OCI-LY7 (cell line): ENCODE measurements around the gene LSM5. TPM values are rescaled to one million over a fixed set of nuclear protein-coding genes. Genes with fewer than 3 reads are reported as not detected.

Experiments used
- BruUV-seq: library from RNA; stranded (reverse); fragments of 400-500 nt; replicated peaks from 2 replicates; lab custom pipeline; 2021; lab: Mats Ljungman, UMichigan
- CTCF ChIA-PET: fragments of 300-600 bp; sonication (Branson Sonifier 250); formaldehyde crosslinking; loops from one replicate; lab custom pipeline; 2022; ENCODE audit warnings: antibody characterized with exemption; ENCODE audit not compliant: unreplicated experiment; lab: Charles Lee
- POLR2A ChIA-PET: fragments of 300-600 bp; sonication (Branson Sonifier 250); formaldehyde crosslinking; loops from one replicate; lab custom pipeline; 2022; ENCODE audit warnings: antibody characterized with exemption; lab: Charles Lee
- DNase-seq: peaks from one replicate; pipeline ENCODE4 v3.0.0-alpha.2; 2015; ENCODE audit warnings: low spot score
- H2AFZ ChIP-seq: fragments of 200-600 bp; sonication (generic), shearing (Covaris generic); 2 replicates; pipeline ENCODE4 v1.6.1; 2014; ENCODE audit warnings: mild to moderate bottlenecking, antibody characterized with exemption, low read length, moderate library complexity
- H3K27ac ChIP-seq: fragments of 200-600 bp; sonication (generic); 2 replicates; pipeline ENCODE4 v1.5.1; 2014; ENCODE audit warnings: mixed run types, low read depth, mild to moderate bottlenecking, moderate library complexity, low read length, inconsistent platforms; ENCODE audit not compliant: poor library complexity, severe bottlenecking
- H3K36me3 ChIP-seq: fragments of 200-600 bp; sonication (generic); 2 replicates; pipeline ENCODE4 v1.6.1; 2014; ENCODE audit warnings: mild to moderate bottlenecking, antibody characterized with exemption, low read length, moderate library complexity, mixed read lengths; ENCODE audit not compliant: insufficient read depth
- H3K4me1 ChIP-seq: fragments of 200-600 bp; sonication (generic); 2 replicates; pipeline ENCODE4 v1.5.1; 2014; ENCODE audit warnings: mild to moderate bottlenecking, low read length; ENCODE audit not compliant: insufficient read depth, poor library complexity, severe bottlenecking
- H3K4me2 ChIP-seq: fragments of 200-600 bp; sonication (generic); 2 replicates; pipeline ENCODE4 v1.6.1; 2014; ENCODE audit warnings: mild to moderate bottlenecking, low read length
- H3K4me3 ChIP-seq: fragments of 200-600 bp; sonication (generic); 2 replicates; pipeline ENCODE4 v1.5.1; 2014; ENCODE audit warnings: mild to moderate bottlenecking, low read depth, low read length; ENCODE audit not compliant: poor library complexity, severe bottlenecking
- H3K79me2 ChIP-seq: fragments of 200-600 bp; sonication (generic); 2 replicates; pipeline ENCODE4 v1.6.1; 2016; ENCODE audit warnings: low read depth, mild to moderate bottlenecking, low read length, moderate library complexity, mixed read lengths; ENCODE audit not compliant: insufficient read depth
- H3K9me2 ChIP-seq: fragments of 200-600 bp; sonication (generic); 2 replicates; pipeline ENCODE4 v1.6.1; 2016; ENCODE audit warnings: mild to moderate bottlenecking, low read length, mixed read lengths; ENCODE audit not compliant: insufficient read depth
- H3K9me3 ChIP-seq: fragments of 200-600 bp; sonication (generic); 2 replicates; pipeline ENCODE4 v1.6.1; 2014; ENCODE audit warnings: mild to moderate bottlenecking, mixed run types, low read length, mixed read lengths
- H4K20me1 ChIP-seq: fragments of 200-600 bp; sonication (generic); 2 replicates; pipeline ENCODE4 v1.6.1; 2014; ENCODE audit warnings: mild to moderate bottlenecking, antibody characterized with exemption, low read length, moderate library complexity, mixed read lengths; ENCODE audit not compliant: insufficient read depth
- CTCF ChIP-seq: fragments of 200-600 bp; sonication (generic); conservative IDR thresholded peaks from 2 replicates; pipeline ENCODE4 v1.5.1; 2014; ENCODE audit warnings: mild to moderate bottlenecking, antibody characterized with exemption, low read length, moderate library complexity, mixed read lengths
- EZH2phosphoT487 ChIP-seq: fragments of 200-600 bp; sonication (generic); IDR thresholded peaks from 2 replicates; pipeline ENCODE4 v1.6.1; 2018; ENCODE audit warnings: low read depth, borderline replicate concordance, mild to moderate bottlenecking, mixed run types, antibody characterized with exemption, low read length, moderate library complexity, mixed read lengths
- intact Hi-C: fragments of 100-400 bp; cut with micrococcal nuclease; formaldehyde crosslinking; loops from one replicate; pipeline ENCODE4 v1.10.0; 2022; ENCODE audit not compliant: unreplicated experiment
- total RNA-seq, 2 experiments: library from RNA; depleted of rRNA in 1 of 2; stranded (reverse); fragments of >200 nt in 1 of 2; shearing (Covaris generic) in 1 of 2; gene quantifications; 2 replicates each; pipeline ENCODE4 v1.2.3, GENCODE V29; 2014 to 2022

The LSM5 gene
- total RNA-seq, 2 experiments from 2014 or later = 38.9 to 108 TPM

- H4K20me1 ChIP-seq = no peaks in the 10 kb centered on the region
- CTCF ChIA-PET = no interaction called here
Measured at GRCh38 chr7:32525839-32526238, 35.7 kb upstream of the LSM5 start.

GRCh38 chr7:32524631-32525030 is 34.5 kb upstream of the LSM5 start:
- Histone ChIP-seq H3K4me3 (no peak overlapping the region), H3K4me2 (no peak overlapping the region), H2AFZ (no peak overlapping the region), H3K9me2 (no peaks in the 10 kb centered on the region), H4K20me1 (no peaks in the 10 kb centered on the region), H3K79me2 (peaks cover 21% of the 10 kb centered on the region; the same call in 1 of the 2 replicates), H3K27ac (no peak overlapping the region), H3K9me3 (peaks cover 39% of the 10 kb centered on the region), H3K36me3 (peaks cover 64% of the 10 kb centered on the region), H3K4me1 (no peaks in the 10 kb centered on the region)
- no peak for TF ChIP-seq CTCF
- POLR2A ChIA-PET = interaction anchor here (0.6 kb wide), 1 partner anchor 22 kb away, joined by 3 read pairs; no protein-coding TSS in a partner anchor
- intact Hi-C loops = no loop called here
- CTCF ChIA-PET = no interaction called here
- BruUV-seq = no TSS peak
- DNase-seq = no peak

More at GRCh38 chr7:32525839-32526238, 35.7 kb upstream of the LSM5 start:
- TF ChIP-seq EZH2phosphoT487 (no peak), CTCF (no peak)
- BruUV-seq = no TSS peak
- POLR2A ChIA-PET = no interaction called here
- no peaks in the 10 kb centered on the region for H3K9me2 ChIP-seq
- H3K4me3 ChIP-seq = no peak overlapping the region
- no peaks in the 10 kb centered on the region for H3K4me1 ChIP-seq
- H3K27ac ChIP-seq = no peak overlapping the region
- H3K9me3 ChIP-seq = peaks cover 28% of the 10 kb centered on the region
- H3K4me2 ChIP-seq = no peak overlapping the region
- H3K79me2 ChIP-seq = peaks cover 27% of the 10 kb centered on the region; the same call in 1 of the 2 replicates
- H2AFZ ChIP-seq = no peak overlapping the region
- intact Hi-C loops = no loop called here
- peaks cover 59% of the 10 kb centered on the region for H3K36me3 ChIP-seq
- no peak for DNase-seq

GRCh38 chr7:32522746-32523530 is 32.8 kb upstream of the LSM5 start:
- CTCF ChIA-PET = no interaction called here
- Histone ChIP-seq H3K4me1 (no peaks in the 10 kb centered on the region), H3K27ac (no peak overlapping the region), H3K4me3 (no peak overlapping the region), H4K20me1 (no peaks in the 10 kb centered on the region), H2AFZ (no peak overlapping the region), H3K79me2 (peaks cover 30% of the 10 kb centered on the region; the same call in 1 of the 2 replicates), H3K9me2 (no peaks in the 10 kb centered on the region), H3K4me2 (no peak overlapping the region), H3K9me3 (peaks cover 55% of the 10 kb centered on the region), H3K36me3 (peaks cover 67% of the 10 kb centered on the region)
- BruUV-seq = no TSS peak
- POLR2A ChIA-PET = interaction anchor here (1.2 kb wide), 1 partner anchor 12 kb away, joined by 4 read pairs; no protein-coding TSS in a partner anchor
- intact Hi-C loops = no loop called here
- DNase-seq = no peak
- TF ChIP-seq EZH2phosphoT487 (no peak), CTCF (no peak)
